NCI-H1092 (cell line): Measurements from ENCODE around the gene NPC2.
"Not testable (repeated sequence)": the region's sequence is repeated elsewhere in the genome, so short reads cannot be mapped to it uniquely, and the experiment has no call there.

Experiments
- DNase-seq: peaks from one replicate; lab custom pipeline; 2025; lab: John Stamatoyannopoulos, UW

NPC2 gene

GRCh38 chr14:74469548-74470518 is 23.3 kb downstream of the NPC2 start:
- DNase-seq, result no peak

GRCh38 chr14:74468513-74468912 is 24.6 kb downstream of the NPC2 start:
- no peak for DNase-seq

- no peak for DNase-seq
Observed at GRCh38 chr14:74465335-74465734, 27.8 kb downstream of the NPC2 start.

DNA sequence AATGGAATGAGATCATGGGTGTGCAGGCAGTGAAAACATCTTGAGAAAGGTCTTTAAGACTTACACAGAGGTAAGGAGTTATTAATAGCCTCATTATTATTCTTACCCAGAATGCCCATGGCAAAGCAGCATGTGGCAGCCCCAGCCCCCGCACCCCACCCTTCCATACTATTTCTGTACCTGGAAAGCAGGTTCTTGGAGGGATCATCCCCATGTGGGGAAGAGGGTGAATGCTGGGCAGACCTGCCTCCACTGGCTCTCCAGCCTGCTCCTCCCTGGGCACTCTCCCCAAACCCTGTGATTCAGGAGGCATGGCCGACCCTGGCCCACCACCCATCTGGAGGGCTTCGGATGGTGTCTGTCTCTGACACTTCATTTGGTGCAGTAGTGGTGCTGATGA is 28.3 kb downstream of the NPC2 start:
- no peak for DNase-seq

DNA sequence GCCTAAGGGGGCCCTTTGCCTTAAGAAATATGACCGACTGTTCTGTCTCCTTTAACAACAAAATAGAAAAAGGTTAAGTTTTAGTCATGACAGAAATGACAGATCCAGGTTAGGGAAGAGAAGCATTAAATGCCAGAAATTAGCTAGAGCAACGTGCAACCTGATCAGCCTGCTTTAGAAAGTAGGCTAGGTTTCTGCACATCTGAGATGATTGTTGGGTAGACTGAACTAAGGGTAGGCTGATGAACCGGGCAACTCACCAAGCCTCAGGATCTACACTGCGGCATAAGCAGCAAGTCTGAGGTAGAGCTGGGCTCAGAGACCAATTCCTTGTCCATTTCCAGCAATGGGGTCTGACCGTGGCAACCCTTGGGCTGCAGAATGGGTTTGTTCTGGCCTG is 29.4 kb downstream of the NPC2 start:
- DNase-seq, result no peak

GRCh38 chr14:74462993-74463392 is 30.1 kb downstream of the NPC2 start:
- DNase-seq, result no peak

- DNase-seq, result no peak
Observed at GRCh38 chr14:74459976-74460375, 33.1 kb downstream of the NPC2 start.

- no peak for DNase-seq
Observed at GRCh38 chr14:74459289-74459946, 33.7 kb downstream of the NPC2 start.

- DNase-seq, result no peak
Observed at GRCh38 chr14:74457565-74457895, 35.6 kb downstream of the NPC2 start.

DNA sequence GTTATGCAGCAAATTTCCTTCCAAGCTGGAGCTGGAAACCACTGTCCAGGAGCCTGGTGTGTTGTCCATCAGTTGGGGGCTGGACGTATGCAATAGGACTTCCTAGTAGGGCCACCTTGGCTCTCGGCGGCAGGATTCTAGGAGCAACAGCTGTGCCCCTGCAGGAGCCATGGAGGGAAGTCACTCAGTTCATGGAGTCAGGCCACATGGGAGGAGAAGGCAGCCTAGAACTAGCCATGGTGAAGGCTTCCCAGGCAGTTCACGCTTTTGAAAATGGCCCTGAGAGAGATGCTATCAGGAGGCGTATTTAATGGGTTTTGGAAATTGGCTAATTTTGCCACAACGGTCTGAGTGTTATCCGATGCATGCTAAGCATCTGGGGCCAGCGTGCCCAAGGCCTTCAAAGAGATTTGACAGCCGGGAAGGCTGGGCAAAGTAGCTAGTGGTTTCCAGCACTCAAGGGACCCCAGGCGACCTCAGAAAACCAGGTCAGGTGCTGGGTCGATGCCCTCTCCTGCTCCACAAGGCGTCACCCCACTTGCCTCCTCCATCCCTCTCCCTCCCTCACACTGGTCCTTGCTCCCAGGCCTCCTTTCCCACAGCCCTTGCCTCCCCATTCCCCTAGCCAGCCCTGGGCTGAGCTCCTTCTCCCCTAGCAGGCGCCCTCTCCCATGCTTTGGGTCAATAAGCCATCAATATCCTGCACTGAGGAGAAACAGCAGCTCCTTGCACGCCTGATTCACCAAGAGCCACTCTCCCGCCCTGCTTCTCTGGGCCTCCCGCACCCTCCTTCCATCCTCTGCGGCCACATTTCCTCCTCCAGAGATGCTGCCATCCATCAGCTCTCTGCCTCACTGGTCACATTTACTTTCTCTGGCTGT is 36.2 kb downstream of the NPC2 start:
- no peak for DNase-seq

DNA sequence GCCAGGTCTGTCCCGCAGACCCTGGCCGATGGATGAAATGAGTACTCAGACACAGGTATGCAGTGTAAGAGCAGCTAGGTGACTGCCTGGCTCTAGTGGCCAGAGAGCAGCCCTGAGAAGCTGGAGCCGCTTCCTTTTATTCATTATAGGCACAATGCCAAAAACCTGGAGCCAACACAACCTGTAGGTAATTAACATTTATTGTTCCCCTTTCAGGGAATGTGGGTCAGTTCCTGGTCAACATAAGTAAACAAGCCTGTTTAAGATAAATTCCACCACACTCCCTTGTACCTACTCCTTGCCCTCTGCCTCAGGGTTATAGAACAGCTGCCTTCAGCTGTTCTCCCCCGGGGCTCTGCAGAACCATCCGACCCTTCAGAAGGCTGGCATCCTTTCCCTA is 38.7 kb downstream of the NPC2 start:
- not testable (repeated sequence) for DNase-seq

DNA sequence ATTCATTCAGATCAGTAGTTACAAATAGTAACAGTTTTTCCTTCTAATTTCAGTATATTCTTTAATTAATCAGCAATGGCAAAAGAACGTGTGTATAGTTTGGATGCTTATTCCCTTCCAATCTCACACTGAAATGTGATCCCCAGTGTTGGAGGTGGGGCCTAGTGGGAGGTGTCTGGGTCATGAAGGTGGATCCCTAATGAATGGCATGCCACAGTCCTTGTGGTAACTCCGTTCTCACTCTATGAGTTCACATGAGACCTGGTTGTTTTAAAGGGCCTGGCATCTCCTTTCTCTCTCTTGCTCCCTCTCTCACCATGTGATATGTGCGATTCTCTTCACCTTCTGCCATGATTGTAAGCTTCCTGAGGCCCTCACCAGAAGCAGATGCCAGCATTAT is 48.2 kb downstream of the NPC2 start:
- no peak for DNase-seq

DNA sequence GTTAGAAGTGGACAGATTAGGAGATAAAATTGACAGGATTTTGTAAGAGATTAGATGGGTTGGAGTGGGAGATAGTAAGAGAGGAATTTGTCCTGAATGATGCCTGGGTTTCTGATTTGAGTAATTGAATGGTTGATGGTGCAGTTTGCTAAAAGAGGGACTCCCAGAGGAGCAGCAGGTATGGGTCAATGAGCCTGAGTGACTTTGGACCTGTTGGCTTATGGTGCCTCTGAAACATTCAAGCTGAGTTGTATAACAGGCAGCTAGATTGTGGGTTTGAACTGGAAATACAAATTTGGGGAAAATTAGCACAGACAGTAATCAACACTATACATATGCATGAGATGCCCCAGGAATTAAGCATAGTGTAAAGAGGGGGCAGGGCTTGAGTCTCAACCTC is 50.3 kb downstream of the NPC2 start:
- DNase-seq, result no peak

GRCh38 chr14:74441113-74441512 is 52.0 kb downstream of the NPC2 start:
- no peak for DNase-seq

- no peak for DNase-seq
Observed at GRCh38 chr14:74438351-74438915, 54.7 kb downstream of the NPC2 start.

GRCh38 chr14:74437496-74438053 is 55.5 kb downstream of the NPC2 start:
- DNase-seq, result no peak

DNA sequence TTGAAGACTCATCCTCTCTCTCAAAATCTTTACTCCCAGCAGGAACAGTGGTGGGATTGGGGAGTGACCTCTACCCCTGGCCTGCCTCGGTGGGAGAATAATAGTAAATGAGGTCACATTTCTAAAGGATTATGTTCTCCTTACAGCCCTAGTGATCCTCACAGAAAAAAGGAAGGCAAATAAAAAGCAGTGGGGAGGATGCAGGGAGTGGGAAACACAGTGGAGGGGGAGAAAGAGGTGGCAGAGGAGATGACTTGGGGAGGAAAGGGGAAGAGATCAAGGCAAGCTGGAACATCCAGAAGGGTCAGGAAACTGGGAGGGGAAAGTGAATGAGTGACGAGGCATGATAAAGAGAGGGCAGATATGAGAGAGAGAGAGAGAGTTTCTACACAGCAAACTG is 58.8 kb downstream of the NPC2 start:
- DNase-seq, result no peak

- no peak for DNase-seq
Observed at GRCh38 chr14:74429991-74430390, 63.1 kb downstream of the NPC2 start.
